Skin of body (tissue), 2 donors: ENCODE data around the gene JMJD4. TPM values are rescaled to one million over a fixed set of nuclear protein-coding genes. Genes with fewer than 3 reads are reported as not detected.

Source experiments
- DNase-seq: peaks from one replicate; lab custom pipeline; 2025; lab: John Stamatoyannopoulos, UW
- total RNA-seq: library from RNA; depleted of rRNA; stranded (reverse); fragments of >200 nt; gene quantifications from one replicate; pipeline ENCODE4 v1.2.3, GENCODE V29; 2014

JMJD4 gene, protein sequence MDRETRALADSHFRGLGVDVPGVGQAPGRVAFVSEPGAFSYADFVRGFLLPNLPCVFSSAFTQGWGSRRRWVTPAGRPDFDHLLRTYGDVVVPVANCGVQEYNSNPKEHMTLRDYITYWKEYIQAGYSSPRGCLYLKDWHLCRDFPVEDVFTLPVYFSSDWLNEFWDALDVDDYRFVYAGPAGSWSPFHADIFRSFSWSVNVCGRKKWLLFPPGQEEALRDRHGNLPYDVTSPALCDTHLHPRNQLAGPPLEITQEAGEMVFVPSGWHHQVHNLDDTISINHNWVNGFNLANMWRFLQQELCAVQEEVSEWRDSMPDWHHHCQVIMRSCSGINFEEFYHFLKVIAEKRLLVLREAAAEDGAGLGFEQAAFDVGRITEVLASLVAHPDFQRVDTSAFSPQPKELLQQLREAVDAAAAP
- 13.1 TPM for total RNA-seq

DNA sequence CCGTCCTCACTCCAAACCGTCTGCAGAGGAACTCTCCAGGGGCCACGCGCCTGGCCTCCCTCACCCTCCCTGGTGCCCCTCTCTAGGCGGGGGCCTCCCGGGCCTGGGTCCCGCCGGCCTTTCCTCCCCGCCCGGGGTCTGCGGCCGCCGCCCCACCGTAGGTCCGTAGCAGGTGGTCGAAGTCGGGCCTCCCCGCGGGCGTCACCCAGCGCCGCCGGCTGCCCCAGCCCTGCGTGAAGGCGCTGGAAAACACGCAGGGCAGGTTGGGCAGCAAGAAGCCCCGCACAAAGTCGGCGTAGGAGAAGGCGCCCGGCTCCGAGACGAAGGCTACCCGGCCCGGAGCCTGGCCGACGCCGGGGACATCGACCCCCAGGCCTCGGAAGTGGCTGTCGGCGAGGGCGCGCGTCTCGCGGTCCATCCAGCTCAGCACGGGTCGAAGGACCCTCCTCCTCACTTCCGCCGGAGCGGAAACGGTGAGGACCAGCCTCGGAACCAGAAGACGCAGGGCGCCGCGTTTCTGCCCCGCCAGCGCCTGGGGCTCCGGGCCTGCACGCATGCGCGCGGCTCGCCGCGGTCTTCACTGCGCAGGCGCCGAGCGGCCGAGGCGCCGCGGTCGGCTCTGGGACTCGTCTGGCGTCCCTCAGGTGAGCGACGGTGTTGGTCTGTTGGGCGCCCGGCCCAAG lies at the start of gene JMJD4, which contains the start of gene SNAP47:
Gene JMJD4 (minus strand): TSS at position 447 of the 683 bp plus-strand sequence. CDS start 29 bp downstream, at position 418.
Gene SNAP47 (plus strand): TSS at position 580 of the 683 bp plus-strand sequence. CDS start 12,302 bp downstream, outside the sequence.
- DNase-seq = peak; percentile 83

DNA sequence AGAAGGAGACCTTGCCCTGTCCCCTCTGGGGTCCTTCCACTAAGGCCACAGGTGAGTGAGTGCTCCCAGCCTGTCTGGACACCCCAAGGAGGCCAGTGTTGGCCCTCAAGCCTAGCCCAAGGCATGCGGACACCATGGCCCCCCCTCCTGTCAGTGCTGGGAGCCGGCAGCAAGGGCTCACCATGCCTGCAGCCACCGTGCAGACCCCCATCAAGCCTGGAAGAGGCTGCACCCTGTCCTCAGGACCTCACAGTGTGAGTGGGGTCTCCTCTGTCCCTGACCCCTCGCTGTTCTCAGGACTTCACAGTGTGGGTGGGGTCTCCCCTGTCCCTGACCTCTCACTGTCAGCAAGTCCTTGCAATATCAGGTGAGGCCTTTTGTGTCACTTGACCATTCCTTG lies 47.1 kb upstream of the JMJD4 start:
- DNase-seq = no peak

DNA sequence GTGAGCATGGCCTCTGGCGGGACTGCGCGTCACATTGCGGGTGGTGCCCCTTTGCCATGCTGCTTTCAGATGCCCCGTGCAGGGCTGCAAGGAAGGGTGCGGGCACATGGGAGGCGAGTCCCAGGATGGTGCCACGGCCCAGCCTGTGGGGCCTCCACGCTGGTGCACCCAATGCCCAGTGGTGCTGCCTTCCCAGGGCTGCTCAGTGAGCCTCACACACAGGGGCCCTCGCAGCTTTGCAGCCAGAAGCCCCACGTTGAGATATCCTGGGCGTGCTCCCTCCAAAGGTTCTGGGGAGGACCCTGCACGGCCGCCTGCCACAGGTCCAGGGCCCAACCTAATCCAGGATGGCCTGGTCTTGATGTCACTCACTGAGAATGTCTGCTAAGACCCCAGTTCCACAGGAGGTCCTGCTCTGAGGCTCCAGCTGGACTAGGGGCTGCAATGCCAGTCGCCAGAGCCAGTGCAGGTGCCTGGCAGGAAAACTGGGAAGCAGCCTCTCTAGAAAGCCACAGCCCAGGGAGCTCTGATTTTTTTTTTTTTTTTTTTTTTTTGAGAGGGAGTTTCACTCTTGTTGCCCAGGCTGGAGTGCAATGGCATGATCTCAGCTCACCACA lies 46.3 kb upstream of the JMJD4 start:
- DNase-seq = no peak

DNA sequence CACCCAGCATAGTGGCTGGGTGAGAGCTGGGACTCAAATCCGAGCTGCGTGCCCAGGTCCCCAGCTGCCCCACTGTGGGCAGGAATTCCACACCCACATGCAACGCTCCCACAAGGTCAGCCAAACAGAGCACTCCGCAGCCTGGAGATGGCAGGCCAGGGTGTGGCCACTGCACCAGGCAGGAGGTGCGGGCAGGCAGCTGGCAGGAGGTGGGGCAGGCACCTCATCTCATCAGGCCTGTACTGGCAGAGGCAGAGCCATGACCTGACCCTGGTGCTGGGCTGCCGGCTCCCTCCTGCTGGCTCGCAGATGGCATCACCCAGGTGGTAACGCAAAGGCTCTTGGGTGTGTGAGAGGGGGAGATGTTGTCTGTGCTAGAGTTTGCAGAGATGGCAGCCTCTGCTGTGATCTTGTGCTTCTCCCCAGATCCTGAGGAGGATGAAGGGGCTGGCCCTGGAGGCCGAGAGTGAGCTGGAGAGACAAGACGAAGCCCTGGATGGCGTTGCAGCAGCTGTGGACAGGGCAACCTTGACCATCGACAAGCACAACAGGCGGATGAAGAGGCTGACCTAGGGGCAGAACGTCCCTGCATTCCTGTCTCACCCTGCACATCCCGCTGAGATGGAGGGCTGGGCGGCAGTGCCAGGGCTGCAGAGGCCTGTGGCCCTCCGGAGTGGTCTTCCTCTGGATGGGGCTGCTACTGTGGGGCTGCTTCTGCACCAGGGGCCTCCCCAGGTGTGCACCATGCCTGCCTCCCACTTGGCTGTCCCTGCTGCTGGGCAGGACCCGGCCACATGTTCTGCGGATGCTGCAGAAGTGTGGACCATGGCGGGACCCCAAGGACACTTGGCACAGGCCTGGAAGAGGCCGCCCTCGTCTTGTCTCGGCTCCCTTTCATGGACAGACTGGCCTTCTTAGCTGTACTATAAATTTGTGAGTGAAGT lies 45.3 kb upstream of the JMJD4 start:
- no peak for DNase-seq

DNA sequence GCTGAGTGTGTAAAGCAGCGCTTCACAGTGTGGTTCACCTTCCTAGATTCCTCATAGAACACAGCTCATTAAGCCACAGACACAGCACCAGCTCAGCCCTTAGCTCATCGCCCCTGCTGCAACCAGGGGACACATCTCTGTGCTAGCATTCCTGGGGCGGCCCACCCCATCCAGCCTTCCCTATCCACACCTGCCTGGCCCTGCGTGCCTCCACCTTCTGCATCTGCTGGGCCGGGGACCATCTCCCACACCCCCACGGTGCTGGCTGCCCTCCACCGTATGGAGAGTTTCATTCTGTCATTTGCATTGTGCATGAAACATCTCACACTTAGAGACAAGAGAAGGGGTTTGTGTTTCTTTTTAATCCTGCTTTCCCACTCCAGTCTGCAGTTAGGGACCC lies 44.6 kb upstream of the JMJD4 start:
- no peak for DNase-seq

DNA sequence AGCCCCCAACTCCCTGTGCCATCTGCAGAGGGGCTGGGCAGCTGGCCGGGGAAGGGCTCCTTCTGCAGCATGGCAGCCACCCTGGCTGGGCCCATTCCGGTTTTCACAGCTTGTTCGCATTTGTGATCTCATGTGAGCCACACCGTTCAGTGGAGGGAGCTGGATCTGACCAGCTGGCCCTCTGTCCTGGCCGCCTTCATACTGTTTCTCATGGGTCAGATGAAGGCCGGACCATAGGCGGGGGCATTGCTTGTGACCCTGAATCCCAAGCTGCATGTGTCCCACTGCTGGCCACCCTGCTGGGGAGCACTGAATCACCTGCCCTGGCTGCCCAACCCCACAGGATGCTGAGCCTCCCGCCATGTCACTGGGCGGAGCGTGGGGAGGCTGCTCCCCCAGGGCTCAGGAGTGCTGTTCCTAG lies 43.9 kb upstream of the JMJD4 start:
- no peak for DNase-seq

DNA sequence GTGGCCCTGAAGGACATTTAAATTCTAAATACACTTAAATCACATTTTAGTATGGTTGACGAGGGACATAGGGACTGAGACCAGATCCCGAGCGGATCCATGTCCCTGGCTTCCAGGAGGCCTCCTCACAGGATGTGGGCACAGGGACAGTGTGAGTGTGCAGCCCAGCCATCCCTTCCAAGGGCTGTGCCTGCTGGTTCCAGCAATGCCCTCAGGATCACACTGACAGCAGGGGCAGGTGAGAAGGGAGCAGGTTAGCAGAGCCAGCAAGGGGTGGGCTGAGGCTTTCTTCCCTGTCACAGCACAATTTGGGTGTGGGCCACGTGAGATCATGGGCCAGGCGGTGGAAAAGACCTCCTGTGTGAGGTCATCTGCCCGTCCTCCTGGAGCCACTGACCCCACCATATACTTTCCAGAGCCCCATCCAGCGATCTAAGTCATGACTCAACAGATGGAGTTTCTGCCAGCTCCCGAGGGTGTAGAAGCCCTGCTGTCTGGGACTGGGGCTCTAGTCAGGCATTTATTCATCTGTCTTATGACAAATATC lies 43.4 kb upstream of the JMJD4 start:
- no peak for DNase-seq

DNA sequence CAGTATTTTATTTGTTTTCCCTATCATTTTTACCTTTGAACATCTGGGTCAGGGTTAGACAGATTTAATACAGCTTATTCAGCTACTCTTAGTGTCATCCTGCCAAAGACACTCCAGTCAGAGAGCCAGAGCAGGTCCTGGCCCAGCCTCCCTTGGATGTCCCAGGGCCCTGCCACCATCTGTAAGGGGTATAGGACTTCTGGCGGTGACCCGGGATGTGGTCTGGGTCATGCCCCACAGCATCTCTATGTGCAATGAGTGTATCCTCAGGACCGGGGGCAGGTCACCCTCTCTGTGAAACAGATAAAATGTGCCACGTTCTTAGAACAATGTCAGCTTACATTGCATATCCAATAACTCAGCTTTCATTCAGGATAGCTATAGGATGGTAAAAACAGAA lies 42.5 kb upstream of the JMJD4 start:
- DNase-seq = no peak

DNA sequence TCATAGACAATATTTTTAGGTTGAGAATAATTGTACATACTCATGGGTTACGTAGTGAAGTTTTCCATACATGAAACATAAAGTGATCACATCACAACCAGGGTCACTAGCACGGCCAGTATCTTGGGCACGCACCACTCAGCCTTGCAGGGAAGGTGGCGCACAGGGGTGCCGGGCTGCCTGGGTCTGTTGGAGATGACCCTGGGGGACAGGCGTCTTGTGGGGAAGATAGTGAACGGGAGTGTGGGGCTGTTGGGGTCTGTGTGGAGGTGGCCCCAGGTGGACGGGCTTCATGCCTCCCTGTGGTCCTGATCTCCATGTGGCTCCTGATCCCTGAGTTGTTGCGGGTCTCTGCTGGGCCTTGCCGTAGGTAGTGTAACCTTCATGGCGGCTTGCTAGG lies 42.1 kb upstream of the JMJD4 start:
- no peak for DNase-seq

DNA sequence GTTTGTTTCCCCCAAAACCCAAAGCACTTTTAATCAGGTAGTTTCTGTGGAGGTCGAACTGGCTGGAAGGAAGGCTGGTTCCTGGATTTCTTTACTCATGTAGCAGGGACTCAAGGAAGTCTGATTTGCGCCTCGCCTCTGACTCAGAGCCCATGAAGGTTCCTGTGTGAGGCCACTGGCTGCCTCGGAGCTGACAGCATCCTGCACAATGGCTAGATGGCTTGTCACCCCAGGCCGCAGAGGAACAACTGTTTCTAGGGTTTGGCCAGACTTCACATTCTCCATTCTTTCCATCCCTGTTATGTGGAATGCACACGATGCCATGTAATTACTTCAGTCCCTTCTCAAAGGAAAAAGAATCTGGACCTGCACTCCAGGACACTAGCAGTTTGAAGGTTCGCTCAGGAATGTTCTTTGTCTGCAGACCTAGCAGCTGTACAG lies 41.2 kb upstream of the JMJD4 start:
- DNase-seq = no peak

DNA sequence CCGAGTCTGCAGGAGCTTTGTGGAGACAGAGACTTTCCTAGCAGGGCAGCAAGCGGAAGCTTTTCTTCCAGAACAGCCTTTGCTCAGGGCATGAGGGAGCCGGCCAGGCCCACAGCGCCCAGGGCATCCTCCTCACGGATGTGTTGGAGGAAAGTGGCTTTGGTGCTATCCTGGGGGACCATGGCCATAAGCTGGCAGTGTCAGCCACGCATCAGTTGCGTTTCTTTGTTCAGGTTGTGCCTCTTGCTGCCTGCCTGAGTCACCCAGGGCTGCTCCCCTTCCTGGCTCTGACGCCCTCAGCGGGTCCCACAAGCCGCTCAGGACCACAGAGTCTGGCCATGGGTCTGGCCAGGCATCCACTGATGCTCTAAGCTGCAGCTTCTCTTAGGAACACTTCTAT lies 40.7 kb upstream of the JMJD4 start:
- DNase-seq = no peak

DNA sequence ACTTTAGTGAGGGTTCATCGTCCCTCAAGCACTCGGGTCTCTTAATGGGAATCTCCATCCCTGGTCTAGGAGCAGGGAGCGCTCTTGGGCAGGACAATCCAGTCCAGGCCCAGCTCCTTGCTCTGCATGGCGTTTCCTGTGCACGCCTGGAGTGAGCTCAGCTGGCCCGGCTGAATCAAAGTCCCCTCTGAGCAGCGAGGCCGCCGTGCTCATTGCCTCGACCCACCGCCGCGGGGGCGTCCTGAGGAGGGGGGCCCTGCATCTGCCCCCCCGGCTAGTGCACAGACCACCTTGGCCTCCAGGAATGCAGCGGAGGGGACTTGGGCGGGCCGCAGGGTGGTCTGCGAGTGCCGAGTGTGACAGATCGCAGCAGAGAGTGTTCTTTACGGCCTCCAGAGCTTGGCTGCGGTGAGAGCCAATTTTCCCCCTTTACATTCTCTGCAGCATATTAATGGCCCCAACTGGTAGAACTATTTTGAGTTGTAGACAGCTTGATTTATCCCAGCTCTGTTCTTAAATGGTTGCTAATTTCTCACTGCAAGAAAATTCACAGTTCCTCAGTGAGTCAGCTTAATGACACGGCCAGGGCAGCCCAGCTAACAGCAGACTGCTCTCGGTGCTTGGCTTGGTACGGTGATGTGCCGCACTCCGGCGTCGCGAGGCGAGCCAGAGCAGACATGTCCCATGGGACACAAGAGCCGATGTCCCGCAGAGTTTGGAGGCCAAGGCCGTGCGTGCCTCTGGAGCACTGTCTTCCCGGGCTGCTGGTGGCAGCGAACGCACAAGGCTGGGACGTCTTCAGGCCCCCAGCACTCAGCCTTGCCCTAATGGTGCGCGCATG lies 39.9 kb upstream of the JMJD4 start:
- DNase-seq = peak; percentile 87

DNA sequence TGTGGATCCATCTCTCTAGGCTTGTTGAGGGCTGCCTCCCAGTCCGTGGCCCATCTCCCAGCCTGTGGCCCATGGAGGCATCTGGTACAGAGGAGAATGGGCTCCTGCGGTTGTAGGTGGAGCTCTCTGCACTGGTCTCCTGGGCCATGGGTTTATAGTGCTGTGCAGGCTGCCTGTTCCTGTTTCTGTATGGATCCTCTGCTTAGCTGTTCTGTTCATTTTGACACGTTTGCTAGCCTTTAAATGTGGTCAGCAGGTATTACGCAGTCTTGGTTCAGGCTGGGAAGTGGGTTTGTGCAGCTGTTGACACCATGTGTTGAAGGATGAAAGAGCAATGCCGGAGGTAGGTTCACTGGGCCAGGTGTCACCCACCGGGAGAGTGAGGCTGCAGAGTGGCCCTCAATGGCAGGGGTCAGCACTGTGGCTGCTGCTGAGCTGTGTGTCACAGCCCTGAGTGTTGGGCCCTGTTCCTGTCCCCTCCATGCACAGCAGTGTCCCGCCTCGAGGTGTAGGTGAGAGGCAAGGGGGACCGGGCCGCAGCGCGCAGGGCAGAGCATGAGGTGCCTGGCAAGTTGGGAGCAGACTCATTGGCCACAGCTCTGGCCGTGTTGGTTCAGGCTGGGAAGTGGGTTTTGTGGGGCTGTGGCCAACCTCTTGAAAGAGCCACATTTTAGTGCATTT lies 39.1 kb upstream of the JMJD4 start:
- no peak for DNase-seq

DNA sequence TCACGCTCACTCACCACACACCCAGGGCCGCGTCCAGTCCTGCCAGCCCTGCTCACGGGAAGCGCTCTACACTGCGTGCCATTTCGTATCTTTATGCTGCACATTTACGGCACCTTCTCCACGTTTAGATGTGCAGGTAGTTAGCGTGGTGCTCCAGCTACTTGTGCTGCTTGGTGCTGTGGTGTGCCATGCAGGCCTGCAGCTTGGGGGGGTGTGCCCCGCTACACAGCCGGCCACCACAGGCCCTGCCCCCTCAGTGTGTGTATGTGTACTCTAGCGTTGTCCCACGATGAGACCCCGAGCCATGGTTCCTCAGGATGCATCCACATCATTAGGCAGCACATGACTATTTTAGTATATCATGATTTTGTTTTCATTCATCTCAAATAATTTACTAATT lies 38.5 kb upstream of the JMJD4 start:
- no peak for DNase-seq

DNA sequence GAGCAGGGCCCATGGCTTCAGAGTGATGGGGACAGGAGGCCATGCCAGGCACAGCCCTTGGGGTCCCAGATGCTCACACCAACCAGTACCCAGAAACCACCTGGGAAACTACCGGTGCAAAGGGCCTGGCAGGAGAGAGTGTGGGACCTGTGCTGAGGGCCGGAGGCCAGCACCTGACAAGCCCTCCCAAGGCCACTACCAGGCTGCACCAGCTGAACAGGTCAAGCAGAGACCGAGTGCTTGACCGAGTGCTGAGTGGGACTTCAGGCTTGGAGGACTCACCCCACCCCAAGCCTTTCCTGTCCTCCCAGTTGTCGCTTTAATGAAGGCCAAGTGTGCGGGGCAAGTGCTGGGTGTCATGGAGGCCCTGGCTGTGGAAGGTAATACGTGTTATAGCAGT lies 36.7 kb upstream of the JMJD4 start:
- no peak for DNase-seq

DNA sequence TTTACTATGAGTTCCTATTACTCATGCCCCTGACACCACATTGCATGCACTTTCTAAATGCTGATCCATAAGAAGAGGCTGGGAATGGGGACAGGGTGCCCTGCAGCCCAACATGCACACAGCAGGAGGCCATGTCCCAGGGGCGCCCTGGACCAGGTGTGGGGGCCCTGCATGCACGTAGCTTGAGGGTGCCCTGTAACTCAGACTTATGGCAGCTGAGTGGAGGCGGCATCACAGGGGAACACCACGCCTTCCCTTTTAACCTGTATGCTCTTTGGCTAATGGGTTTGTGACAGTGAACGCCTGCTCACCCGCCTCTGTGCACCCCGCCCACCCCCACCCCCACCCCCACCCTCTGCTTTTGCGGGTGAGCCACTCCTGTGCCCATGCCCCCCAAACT lies 36.2 kb upstream of the JMJD4 start:
- no peak for DNase-seq

DNA sequence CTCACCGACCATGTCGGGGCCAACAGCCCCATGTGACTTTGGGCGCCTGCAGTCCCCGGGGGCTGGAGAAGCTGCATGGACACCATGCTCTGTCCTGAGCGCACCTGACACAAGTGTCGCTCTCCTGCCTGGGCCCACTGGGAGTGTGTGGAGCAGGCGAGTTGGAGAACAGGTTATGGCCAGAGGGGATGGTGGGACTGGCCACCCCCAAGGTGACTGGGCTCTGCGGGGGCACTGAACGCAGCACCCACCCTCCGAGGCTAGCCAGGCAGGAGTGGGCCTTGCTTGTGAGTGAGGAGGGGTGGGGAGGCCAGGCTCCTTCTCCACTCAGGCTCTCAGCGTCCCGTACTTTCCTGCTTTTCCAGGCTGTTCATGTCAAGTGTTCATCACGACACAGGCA lies 35.7 kb upstream of the JMJD4 start:
- DNase-seq = no peak

DNA sequence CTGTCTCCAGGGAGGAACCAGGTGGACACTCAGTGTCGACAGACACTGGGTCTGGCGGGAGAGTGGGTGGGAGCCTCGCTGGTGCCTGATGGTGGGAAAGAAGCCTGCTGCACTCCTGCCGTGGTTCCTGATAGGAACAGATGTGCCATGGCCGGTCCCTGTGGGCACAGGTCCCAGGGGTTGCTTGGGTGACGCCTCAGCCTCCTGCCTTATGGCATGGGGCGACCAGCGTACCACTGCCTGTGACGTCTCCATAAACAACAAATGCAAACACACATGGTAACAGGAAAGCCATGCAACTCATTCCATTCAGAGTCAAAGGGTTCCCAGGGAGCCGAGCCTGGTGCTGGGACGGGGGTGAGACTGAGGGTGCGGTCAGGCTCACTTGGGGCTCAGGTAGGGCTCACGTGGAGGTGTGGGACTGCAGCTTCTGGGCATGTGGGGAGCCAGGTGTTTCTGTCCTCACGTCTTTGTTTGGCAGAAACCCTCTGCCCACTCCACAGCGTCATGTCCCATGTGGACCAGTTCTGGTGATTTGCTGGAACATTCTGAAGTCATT lies 34.9 kb upstream of the JMJD4 start:
- DNase-seq = no peak
